22Rv1 (cell line): ENCODE measurements around the gene SLC16A8.
A peak's percentile ranks its signal among the peaks of the same experiment; 100 is the strongest.

ENCODE experiments used
- H3K27ac ChIP-seq: fragments of 450-650 bp; 2 replicates; pipeline ENCODE4 v1.5.1; 2017
- CTCF ChIP-seq: fragments of 450-650 bp; IDR thresholded peaks from 2 replicates; pipeline ENCODE4 v1.5.1; 2017; ENCODE audit warnings: mild to moderate bottlenecking
- ZFX ChIP-seq: fragments of 450-650 bp; IDR thresholded peaks from 2 replicates; pipeline ENCODE4 v1.6.1; 2017; ENCODE audit warnings: antibody characterized with exemption, borderline replicate concordance

The SLC16A8 gene

GRCh38 chr22:38107692-38108515, 23.9 kb upstream of the SLC16A8 start:
- TF ChIP-seq ZFX (no peak), CTCF (no peak)
- H3K27ac ChIP-seq, result 0 out of 2 replicates have a peak overlapping the region, but pooled peaks have one; percentile 2

DNA sequence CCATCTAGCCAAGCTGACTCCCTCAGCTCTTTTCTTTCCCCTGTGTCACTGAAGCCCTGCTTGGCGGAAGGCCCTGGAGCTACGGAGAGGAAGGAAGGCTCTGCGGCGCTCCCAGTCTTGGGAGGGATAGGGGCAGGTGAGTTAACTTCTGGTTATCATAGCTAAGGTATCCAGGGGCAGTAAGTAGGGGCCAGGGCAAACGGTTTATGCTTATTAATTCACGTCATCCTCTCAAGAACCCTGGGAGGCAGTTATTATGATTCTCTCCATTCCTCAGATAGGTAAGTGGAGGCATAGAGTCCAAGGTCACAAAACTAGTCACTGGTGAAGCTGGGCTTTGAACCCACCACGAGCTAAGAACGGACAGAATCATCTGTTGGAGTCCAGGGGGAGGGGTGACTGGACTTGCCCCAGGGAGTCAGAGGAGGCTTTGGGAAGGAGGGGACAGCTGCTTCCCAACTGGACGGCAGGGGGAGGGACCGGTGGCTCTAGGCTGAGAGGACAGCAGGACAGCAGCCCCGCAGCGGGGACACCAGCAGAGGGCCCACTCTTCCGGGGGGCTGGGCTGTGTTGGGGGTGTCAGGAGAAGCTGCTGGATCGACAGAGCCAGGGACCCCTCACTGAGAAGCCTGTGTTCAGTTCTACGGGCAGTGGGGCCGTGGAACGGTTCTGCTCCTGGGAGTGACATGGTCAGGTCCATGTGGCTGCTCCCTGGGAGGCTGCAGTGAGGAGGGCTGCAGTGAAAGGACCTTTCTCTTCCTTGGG, 23.0 kb upstream of the SLC16A8 start:
- H3K27ac ChIP-seq, result 0 out of 2 replicates have a peak overlapping the region, but pooled peaks have one; percentile 2
- TF ChIP-seq ZFX, result no peak

DNA sequence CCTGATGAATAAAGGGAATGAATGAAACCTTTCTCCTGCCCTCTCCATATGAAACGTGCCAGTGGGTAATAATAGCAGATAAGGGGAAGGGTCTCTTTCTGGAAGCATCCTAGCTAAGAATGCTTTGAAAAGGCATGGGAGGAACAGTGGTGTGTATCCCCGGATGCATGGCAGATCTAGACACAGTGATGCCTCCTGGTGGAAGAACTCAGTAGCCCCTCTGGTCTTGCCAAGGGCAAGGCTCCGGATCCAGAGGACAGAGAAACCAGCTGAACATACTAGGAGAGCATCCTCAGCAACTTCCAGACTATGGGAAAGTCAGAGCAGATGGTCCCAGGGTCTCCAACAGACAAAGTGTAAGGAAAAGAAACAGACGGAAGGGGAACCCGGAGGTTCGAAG, 20.1 kb upstream of the SLC16A8 start:
- 0 out of 2 replicates have a peak overlapping the region, but pooled peaks have one; percentile 39 for H3K27ac ChIP-seq
- TF ChIP-seq CTCF (peak; percentile 34; the same call in 1 of the 2 replicates), ZFX (no peak)

DNA sequence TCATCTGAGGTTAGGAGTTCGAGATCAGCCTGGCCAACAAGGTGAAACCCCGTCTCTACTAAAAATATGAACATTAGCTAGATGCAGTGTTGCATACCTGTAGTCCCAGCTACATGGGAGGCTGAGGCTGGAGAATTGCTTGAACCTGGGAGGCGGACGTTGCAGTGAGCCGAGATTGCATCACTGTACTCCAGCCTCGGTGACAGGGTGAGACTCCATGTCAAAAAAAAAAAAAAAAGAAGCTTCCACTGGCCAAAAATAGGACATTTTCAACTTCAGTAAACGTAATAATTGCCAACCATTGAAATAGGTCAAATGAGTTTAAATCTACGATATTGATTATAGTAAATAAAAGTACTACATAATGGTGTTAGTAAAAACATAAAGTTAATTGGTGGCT, 19.7 kb upstream of the SLC16A8 start:
- no peak for TF ChIP-seq ZFX
- no peak for TF ChIP-seq CTCF
- H3K27ac ChIP-seq, result 0 out of 2 replicates have a peak overlapping the region, but pooled peaks have one; percentile 39

DNA sequence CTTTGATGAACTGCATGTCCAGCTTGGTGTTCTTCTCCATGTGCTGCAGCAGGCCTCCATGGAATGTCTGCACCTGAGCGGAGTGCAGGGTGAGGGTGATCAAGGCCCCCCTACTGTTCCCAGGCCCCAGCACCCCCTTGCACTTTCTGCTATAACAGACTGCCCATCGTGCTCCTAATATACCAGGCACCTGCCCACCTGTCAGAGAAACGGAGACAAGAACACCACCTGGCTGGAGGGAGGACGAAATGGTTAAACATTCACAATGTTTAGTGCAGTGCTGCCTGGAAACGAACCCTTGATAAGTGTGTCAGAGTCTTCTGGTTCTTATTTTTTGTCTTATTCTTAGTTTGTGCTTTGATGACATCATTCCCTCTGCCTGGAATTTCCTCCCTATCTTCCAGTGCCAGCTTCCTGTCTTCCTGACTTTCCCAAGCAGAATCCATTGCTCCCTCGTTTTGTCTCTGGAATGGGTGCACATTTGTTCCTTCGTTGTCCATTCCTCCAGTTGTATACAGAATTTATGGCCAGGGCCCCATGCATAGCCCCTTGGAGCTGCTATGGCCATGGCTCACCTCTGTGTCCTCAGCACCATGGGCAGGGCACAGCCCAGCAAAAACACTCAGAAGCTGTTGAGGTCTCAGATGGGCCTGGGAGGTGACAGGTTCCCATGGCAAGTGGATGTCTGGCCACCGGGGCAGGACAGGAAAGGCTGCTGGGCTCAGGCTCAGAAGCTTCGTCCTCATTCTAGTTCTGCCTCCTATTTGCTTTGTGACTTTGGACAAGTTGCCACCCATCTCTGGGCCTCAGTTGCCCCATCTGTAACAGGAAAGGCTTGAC, 14.6 kb upstream of the SLC16A8 start:
- no peak overlapping the region for H3K27ac ChIP-seq
- TF ChIP-seq ZFX, result no peak
- no peak for TF ChIP-seq CTCF

DNA sequence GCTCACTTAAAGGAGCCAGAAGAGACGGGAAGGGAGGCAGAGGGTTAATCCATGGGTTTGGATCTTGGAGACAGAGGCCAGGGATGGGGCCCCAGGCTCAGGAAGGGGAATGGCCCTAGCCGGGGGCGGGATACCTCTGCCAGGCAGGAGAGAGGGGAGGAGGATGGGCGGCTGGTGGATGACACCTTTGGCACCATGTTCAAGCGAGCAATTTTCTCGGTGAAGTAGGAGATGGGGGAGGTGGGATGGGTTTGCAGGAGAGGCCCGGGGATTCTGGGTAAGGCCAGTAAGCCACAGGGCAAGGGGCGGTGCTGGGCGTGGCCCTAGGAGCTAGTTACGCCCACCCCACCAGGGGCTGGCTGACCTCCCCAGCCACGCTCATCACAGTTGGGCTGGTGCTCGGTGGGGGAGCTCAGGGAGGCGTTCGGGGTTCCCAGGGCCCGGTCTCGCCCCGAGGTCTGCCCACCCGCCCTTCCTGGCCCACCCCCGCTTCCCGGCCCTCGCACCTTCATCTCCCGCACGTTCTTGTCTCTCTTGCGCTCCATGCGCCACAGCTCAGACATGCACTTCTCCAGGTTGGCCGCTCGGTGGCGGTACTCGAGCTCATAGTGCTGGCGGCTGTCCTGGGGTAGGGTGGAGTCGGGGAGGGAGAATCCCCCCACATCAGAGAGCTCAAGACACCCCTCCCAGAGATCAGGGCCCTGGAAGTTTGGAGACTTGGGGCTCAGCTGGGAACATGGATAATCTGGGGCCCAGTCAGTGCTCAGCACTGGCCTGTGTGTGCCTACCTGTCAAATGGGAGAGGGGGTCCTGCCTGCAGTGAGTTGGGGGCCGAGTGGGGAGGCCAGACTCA, 13.8 kb upstream of the SLC16A8 start:
- TF ChIP-seq ZFX (no peak), CTCF (no peak)

More for the DNA sequence above, 13.8 kb upstream of the SLC16A8 start:
- no peak overlapping the region for H3K27ac ChIP-seq
